ENCODE measurements around the gene USP4. TPM values are rescaled to one million over a fixed set of nuclear protein-coding genes. Genes with fewer than 3 reads are reported as not detected.

USP4 gene
- total RNA-seq (72.5 TPM), polyA plus RNA-seq (ENCODE audit: insufficient read depth, low read depth, low replicate concordance) (28.5 TPM)
- long read RNA-seq, donor 1, partial matches to known transcripts, result 0 of 7 reads
- long read RNA-seq, donor 1, other reads (novel, unspliced or antisense), result 0 of 7 reads
- long read RNA-seq, donor 2, partial matches to known transcripts, result 0 of 4 reads
- long read RNA-seq, donor 2, other reads (novel, unspliced or antisense), result 0 of 4 reads
- long read RNA-seq, donor 3, partial matches to known transcripts, result 0 of 5 reads
- long read RNA-seq, donor 3, other reads (novel, unspliced or antisense), result 0 of 5 reads
- long read RNA-seq, donor 4, partial matches to known transcripts, result 5 of 9 reads
- long read RNA-seq, donor 4, other reads (novel, unspliced or antisense), result 0 of 9 reads
- long read RNA-seq, donor 5, partial matches to known transcripts, result 0 of 1 reads
- long read RNA-seq, donor 5, other reads (novel, unspliced or antisense), result 0 of 1 reads
- long read RNA-seq, donor 6, partial matches to known transcripts, result 0 of 4 reads
- long read RNA-seq, donor 6, other reads (novel, unspliced or antisense), result 0 of 4 reads
- long read RNA-seq, donor 7, transcript USP4-201 (22 exons, 3,126 nt), result minor isoform, 29 of 115 reads
- long read RNA-seq, donor 7, transcript USP4-202 (21 exons, 3,222 nt), result major isoform, 30 of 115 reads
- long read RNA-seq, donor 7, partial matches to known transcripts, result 12 of 115 reads
- long read RNA-seq, donor 7, other reads (novel, unspliced or antisense), result 42 of 115 reads
- long read RNA-seq, donor 8, partial matches to known transcripts, result 0 of 2 reads
- long read RNA-seq, donor 8, other reads (novel, unspliced or antisense), result 0 of 2 reads
- long read RNA-seq, donor 9, partial matches to known transcripts, result 0 of 2 reads
- long read RNA-seq, donor 9, other reads (novel, unspliced or antisense), result 0 of 2 reads
- long read RNA-seq, donor 10, transcript USP4-210 (2 exons, 727 nt), result major isoform, 5 of 8 reads
- long read RNA-seq, donor 10, partial matches to known transcripts, result 0 of 8 reads
- long read RNA-seq, donor 10, other reads (novel, unspliced or antisense), result 0 of 8 reads

- no peaks in the 10 kb centered on the region for H3K9me3 ChIP-seq (ENCODE audit: control insufficient read depth in 2 of 3, insufficient read depth in 1 of 3, low read length in 3 of 3)
- intact Hi-C loops (cut with DNase I), result no loop called here
- peaks cover 0 to 8% (median 6%) of the 10 kb centered on the region in 3 donors for H3K4me1 ChIP-seq (ENCODE audit: control insufficient read depth in 2 of 3, insufficient read depth in 2 of 3, low read depth in 1 of 3, low read length in 3 of 3)
These were observed at the start of gene USP4 for GRCh38 chr3:49339941-49340800. Gene USP4, minus strand, starts transcription at chr3:49340053. Its CDS starts 29 bp downstream, at chr3:49340024.

GRCh38 chr3:49389297-49389696 is 49.4 kb upstream of the USP4 start:
- Histone ChIP-seq H3K27ac (ENCODE audit: low read depth in 2 of 2, low read length in 2 of 2) (no peak overlapping the region), H3K36me3 (ENCODE audit: control insufficient read depth in 2 of 3, insufficient read depth in 3 of 3, low read length in 3 of 3) (no peaks in the 10 kb centered on the region), H3K4me1 (ENCODE audit: control insufficient read depth in 2 of 3, insufficient read depth in 2 of 3, low read depth in 1 of 3, low read length in 3 of 3) (peaks cover 0 to 4% (median 2%) of the 10 kb centered on the region in 3 donors), H3K9ac (ENCODE audit: low read length in 3 of 3) (no peak overlapping the region), H3K27me3 (ENCODE audit: control insufficient read depth, insufficient read depth, low read length) (no peaks in the 10 kb centered on the region), H3K9me3 (ENCODE audit: control insufficient read depth in 2 of 3, insufficient read depth in 1 of 3, low read length in 3 of 3) (no peaks in the 10 kb centered on the region), H3K4me3 (ENCODE audit: low read length in 3 of 3) (no peak overlapping the region)
- FAIRE-seq (no peak), DNase-seq (no peak)
- no peak for TF ChIP-seq CTCF (IDR thresholded peaks at IDR 0.05; ENCODE audit: borderline replicate concordance, extremely low read depth, insufficient read depth)
- intact Hi-C loops (cut with DNase I), result no loop called here

More at GRCh38 chr3:49339941-49340800, at the start of gene USP4:
- TF ChIP-seq CTCF (IDR thresholded peaks at IDR 0.05; ENCODE audit: borderline replicate concordance, extremely low read depth, insufficient read depth), result peak; percentile 51
- no peak for FAIRE-seq
- Histone ChIP-seq H3K36me3 (ENCODE audit: control insufficient read depth in 2 of 3, insufficient read depth in 3 of 3, low read length in 3 of 3) (peaks cover 0 to 3% (median 0%) of the 10 kb centered on the region in 3 donors), H3K27me3 (ENCODE audit: control insufficient read depth, insufficient read depth, low read length) (no peaks in the 10 kb centered on the region), H3K9ac (ENCODE audit: low read length in 3 of 3) (peak within 1 kb of the TSS; percentile 43 to 95 (median 69)), H3K4me3 (ENCODE audit: low read length in 3 of 3) (peak within 1 kb of the TSS; percentile 77 to 91 (median 80)), H3K27ac (ENCODE audit: low read depth in 2 of 2, low read length in 2 of 2) (peak within 1 kb of the TSS; percentile 96 to 99)
- DNase-seq, result peak; percentile 93 to 97 (median 96)

- Histone ChIP-seq H3K9me3 (ENCODE audit: control insufficient read depth in 2 of 3, insufficient read depth in 1 of 3, low read length in 3 of 3) (no peaks in the 10 kb centered on the region), H3K27me3 (ENCODE audit: control insufficient read depth, insufficient read depth, low read length) (no peaks in the 10 kb centered on the region), H3K36me3 (ENCODE audit: control insufficient read depth in 2 of 3, insufficient read depth in 3 of 3, low read length in 3 of 3) (no peaks in the 10 kb centered on the region), H3K27ac (ENCODE audit: low read depth in 2 of 2, low read length in 2 of 2) (no peak overlapping the region), H3K4me3 (ENCODE audit: low read length in 3 of 3) (no peak overlapping the region), H3K4me1 (ENCODE audit: control insufficient read depth in 2 of 3, insufficient read depth in 2 of 3, low read depth in 1 of 3, low read length in 3 of 3) (peaks cover 0 to 4% (median 2%) of the 10 kb centered on the region in 3 donors), H3K9ac (ENCODE audit: low read length in 3 of 3) (no peak overlapping the region)
- intact Hi-C loops (cut with DNase I), result no loop called here
- DNase-seq (no peak), FAIRE-seq (no peak)
- TF ChIP-seq CTCF (IDR thresholded peaks at IDR 0.05; ENCODE audit: borderline replicate concordance, extremely low read depth, insufficient read depth), result no peak
These were observed 48.5 kb upstream of the USP4 start for GRCh38 chr3:49388289-49388820.
